Activated naive CD4-positive, alpha-beta T cell treated with anti-CD3 and anti-CD28 coated beads, Interleukin-2, amount 50 U/mL, for 24 hours (primary cell): ENCODE measurements around the gene SIN3A.
"Not testable (repeated sequence)": the region's sequence is repeated elsewhere in the genome, so short reads cannot be mapped to it uniquely, and the experiment has no call there.

Experiments used
- H3K27ac Mint-ChIP-seq: one replicate; pipeline ENCODE4 v1.8.0; 2021; ENCODE audit warnings: mild to moderate bottlenecking, mixed read lengths
- H3K27me3 Mint-ChIP-seq: one replicate; pipeline ENCODE4 v1.8.0; 2021; ENCODE audit warnings: mixed read lengths
- H3K36me3 Mint-ChIP-seq: one replicate; pipeline ENCODE4 v1.8.0; 2021; ENCODE audit warnings: mixed read lengths
- H3K4me1 Mint-ChIP-seq: one replicate; pipeline ENCODE4 v1.8.0; 2021; ENCODE audit warnings: mixed read lengths
- H3K4me3 Mint-ChIP-seq: one replicate; pipeline ENCODE4 v1.8.0; 2021; ENCODE audit warnings: mild to moderate bottlenecking, mixed read lengths
- H3K9me3 Mint-ChIP-seq: one replicate; pipeline ENCODE4 v1.8.0; 2021; ENCODE audit warnings: mixed read lengths

Gene SIN3A

DNA sequence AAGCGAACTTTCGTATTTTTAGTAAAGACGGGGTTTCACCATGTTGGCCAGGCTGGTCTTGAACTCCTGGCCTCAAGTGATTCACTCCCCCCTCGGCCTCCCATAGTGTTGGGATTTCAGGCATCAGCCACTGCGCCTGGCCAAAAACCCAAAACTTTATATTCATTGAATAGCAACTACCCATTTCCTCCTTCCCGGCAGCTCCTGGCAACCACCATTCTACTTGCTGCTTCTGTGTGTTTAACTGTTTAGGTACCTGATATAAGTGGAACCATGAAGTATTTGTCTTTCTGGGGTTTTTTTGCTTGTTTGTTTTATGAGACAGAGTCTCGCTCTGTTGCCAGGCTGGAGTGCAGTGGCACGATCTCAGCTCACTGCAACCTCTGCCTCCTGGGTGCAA, 107.5 kb downstream of the SIN3A start:
- H3K36me3 Mint-ChIP-seq, H3K27ac Mint-ChIP-seq, H3K9me3 Mint-ChIP-seq, H3K27me3 Mint-ChIP-seq, H3K4me3 Mint-ChIP-seq: not testable (repeated sequence)
- peaks cover 16% of the 10 kb centered on the region for H3K4me1 Mint-ChIP-seq

DNA sequence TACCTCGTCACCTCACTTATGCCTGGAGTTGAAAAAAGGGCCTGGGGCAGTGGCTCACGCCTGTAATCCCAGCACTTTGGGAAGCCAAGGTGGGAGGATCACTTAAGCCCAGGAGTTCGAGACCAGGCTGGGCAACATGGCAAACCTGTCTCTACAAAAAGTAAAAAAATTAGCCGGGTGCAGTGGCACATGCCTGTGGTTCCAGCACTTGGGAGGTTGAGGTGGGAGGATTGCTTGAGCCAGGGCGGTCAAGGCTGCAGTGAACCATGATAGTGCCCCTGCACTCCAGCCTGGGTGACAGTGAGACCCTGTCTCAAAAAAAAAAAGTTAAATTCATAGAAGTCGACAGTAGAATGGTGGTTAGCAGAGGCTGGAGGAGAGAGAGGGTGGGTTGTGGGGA, 109.3 kb downstream of the SIN3A start:
- H3K27me3 Mint-ChIP-seq, result no peaks in the 10 kb centered on the region
- peaks cover 3% of the 10 kb centered on the region for H3K36me3 Mint-ChIP-seq

DNA sequence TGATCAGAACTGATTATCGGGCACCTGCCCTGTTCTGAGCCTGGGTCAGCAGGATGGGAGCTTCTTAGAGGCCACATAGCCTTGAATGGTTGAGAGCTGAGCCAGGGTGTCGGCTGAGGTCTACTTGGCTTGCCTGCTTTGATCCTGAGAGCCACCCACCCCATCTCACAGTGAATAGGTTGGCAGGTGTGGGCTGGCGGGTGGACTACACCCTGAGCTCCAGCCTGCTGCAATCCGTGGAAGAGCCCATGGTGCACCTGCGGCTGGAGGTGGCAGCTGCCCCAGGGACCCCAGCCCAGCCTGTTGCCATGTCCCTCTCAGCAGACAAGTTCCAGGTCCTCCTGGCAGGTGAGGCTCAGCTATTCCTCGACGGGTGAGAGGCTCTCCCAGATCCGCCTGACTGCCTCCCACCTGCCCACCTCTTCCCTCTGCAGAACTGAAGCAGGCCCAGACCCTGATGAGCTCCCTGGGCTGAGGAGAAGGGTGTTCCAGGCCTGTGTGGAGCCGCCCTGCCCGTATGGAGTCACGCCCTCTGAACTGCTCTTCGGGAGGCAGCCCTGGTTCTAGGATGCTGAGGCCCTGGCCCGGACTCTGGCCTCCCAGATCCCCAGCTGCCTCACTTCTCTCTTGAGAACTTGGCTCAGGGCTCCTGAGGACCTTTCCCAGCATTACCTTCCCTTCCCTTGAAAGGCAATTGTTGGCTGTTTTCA, 111.8 kb downstream of the SIN3A start:
- Mint-ChIP-seq H3K4me3 (no peak overlapping the region), H3K4me1 (peaks cover 20% of the 10 kb centered on the region), H3K27ac (no peak overlapping the region), H3K27me3 (no peaks in the 10 kb centered on the region), H3K36me3 (peaks cover 3% of the 10 kb centered on the region), H3K9me3 (no peaks in the 10 kb centered on the region)

More for the DNA sequence above, 109.3 kb downstream of the SIN3A start:
- Mint-ChIP-seq H3K4me3 (no peak overlapping the region), H3K27ac (no peak overlapping the region), H3K9me3 (no peaks in the 10 kb centered on the region), H3K4me1 (peaks cover 13% of the 10 kb centered on the region)

DNA sequence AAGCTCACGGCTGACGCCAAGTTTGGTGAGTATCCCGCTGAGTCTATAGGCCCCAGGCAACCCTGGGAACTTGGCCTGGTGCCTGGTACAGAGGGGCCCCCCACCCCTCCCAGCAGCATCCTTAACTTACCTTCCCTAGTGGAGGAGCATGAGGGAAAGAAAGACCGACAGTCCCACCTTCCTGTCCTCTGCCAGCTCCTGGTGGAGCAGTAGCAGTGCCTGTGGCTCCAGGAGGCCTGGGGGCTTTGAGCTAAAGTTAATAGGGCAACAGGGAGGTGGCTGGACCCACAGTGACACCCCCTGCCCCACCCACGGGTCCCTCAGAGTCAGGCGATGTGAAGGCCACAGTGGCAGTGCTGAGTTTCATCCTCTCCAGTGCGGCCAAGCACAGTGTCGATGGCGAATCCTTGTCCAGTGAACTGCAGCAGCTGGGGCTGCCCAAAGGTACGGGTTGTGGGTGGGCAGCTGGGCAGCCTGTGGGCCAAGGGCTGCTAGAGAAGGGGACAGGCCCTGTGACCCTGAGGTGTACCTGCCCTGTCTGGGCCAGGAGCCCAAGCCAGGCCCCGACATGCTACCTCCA, 112.7 kb downstream of the SIN3A start:
- H3K27me3 Mint-ChIP-seq, result no peaks in the 10 kb centered on the region
- no peaks in the 10 kb centered on the region for H3K9me3 Mint-ChIP-seq
- peaks cover 3% of the 10 kb centered on the region for H3K36me3 Mint-ChIP-seq
- no peak overlapping the region for H3K4me3 Mint-ChIP-seq
- H3K27ac Mint-ChIP-seq, result peak overlapping the region; percentile 23
- H3K4me1 Mint-ChIP-seq, result peaks cover 20% of the 10 kb centered on the region

DNA sequence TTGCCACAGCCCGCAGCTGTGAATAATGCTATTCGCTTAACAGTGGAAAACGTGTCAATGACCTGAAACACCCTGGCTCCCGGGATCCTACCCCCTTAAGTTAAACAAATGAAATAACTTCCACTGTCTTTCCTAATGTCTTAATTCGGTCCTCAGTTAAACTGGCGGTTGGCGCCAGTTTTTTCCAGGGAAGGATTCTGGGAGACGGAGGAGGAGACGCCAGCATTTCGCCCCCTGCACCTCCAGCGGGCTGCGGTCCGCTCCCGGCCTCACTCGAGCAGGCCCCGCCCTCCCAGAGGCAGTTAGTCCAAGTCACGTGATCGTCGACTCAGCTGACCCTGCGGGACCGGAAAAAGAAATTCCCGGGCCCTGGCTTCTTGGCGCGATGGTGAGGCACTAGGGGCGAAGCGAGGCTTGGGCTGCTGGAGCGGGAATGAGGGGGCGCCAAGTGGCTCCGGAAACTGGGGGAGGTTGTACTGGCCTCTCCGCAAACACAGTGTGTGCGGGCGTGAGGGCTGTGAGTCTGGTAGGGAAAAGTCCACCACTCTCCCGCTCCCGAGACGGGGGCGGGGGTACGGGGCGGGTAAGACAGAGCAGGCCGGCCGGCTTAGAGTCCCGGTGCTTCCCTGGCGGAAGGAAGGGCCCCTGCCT, 115.7 kb downstream of the SIN3A start, which contains the start of gene COMMD4:
COMMD4 (plus strand) TSS at position 359 of the 651 bp plus-strand sequence; CDS start at position 386, 27 bp downstream.
- no peaks in the 10 kb centered on the region for H3K27me3 Mint-ChIP-seq
- peaks cover 20% of the 10 kb centered on the region for H3K4me1 Mint-ChIP-seq
- peak within 1 kb of the TSS; percentile 94 for H3K27ac Mint-ChIP-seq
- peaks cover 3% of the 10 kb centered on the region for H3K36me3 Mint-ChIP-seq
- H3K9me3 Mint-ChIP-seq, result no peaks in the 10 kb centered on the region
- peak within 1 kb of the TSS; percentile 96 for H3K4me3 Mint-ChIP-seq

DNA sequence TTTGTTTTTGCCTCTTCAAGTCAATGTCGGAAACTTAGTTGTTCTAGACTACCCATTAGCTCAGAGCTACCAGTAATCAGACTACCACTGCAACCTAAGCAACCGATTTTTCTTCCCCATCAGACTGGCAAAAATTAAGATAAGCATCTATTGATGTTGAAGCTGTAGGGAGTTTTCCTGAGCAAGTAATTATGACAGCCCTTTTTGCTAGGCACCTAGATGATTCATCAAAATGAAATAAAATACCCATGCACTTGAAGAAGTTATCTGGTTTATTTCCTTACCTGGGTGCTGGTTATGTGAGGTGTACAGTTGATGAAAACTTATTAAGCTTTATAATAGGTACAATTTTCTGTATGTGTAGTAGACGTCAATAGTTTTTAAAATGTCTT, 116.2 kb downstream of the SIN3A start:
- Mint-ChIP-seq H3K36me3 (peaks cover 3% of the 10 kb centered on the region), H3K4me3 (peak overlapping the region; percentile 96), H3K27me3 (no peaks in the 10 kb centered on the region), H3K9me3 (no peaks in the 10 kb centered on the region), H3K4me1 (peaks cover 20% of the 10 kb centered on the region), H3K27ac (peak overlapping the region; percentile 94)

DNA sequence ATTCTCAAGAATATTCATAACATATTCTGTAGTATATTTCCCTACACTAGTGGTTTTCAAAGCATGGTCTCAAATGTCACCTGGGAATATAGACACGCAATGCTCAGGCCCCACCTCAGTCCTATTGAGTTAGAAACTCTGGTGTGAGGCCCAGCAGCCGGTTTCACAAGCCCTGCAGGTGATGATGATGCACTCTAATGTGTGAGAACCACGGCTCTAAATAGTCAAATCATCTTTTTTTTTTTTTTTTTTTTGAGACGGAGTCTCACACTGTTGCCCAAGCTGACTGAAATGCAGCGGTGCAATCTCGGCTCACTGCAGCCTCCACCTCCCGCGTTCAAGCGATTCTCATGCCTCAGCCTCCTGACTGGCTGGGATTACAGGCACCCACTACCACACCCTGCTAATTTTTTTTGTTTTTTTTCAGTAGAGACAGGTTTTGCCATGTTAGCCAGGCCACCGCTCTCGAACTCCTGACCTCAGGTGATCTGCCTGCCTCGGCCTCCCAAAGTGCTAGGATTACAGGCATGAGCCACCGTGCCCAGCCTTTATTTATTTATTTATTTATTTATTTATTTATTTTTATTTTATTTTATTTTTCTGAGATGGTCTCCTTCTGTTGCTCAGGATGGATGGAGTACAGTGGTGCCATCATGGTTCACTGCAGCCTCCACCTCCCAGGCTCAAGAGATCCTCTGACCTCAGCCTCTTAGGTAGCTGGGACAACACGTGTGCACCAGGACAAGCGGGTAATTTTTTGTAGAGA, 117.7 kb downstream of the SIN3A start:
- H3K9me3 Mint-ChIP-seq, H3K27me3 Mint-ChIP-seq, H3K4me3 Mint-ChIP-seq, H3K27ac Mint-ChIP-seq, H3K36me3 Mint-ChIP-seq: not testable (repeated sequence)
- peaks cover 20% of the 10 kb centered on the region for H3K4me1 Mint-ChIP-seq

DNA sequence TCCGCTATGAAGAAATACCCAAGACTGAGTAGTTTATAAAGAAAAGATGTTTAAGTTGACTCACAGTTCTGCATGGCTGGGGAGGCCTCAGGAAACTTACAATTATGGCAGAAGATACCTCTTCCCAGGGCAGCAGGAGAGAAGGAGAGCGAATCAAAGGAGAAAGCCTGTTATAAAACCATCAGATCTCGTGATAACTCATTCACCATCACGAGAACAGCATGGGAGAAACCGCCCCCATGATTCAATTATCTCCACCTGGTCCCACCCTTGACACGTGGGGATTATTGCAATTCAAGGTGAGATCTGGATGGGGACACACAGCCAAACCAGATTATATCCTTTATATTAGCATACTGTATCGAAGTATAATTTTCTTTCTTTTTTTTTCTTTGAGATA, 119.4 kb downstream of the SIN3A start:
- H3K27me3 Mint-ChIP-seq, H3K4me3 Mint-ChIP-seq, H3K9me3 Mint-ChIP-seq, H3K36me3 Mint-ChIP-seq: not testable (repeated sequence)
- peak overlapping the region; percentile 14 for H3K27ac Mint-ChIP-seq
- peaks cover 20% of the 10 kb centered on the region for H3K4me1 Mint-ChIP-seq

DNA sequence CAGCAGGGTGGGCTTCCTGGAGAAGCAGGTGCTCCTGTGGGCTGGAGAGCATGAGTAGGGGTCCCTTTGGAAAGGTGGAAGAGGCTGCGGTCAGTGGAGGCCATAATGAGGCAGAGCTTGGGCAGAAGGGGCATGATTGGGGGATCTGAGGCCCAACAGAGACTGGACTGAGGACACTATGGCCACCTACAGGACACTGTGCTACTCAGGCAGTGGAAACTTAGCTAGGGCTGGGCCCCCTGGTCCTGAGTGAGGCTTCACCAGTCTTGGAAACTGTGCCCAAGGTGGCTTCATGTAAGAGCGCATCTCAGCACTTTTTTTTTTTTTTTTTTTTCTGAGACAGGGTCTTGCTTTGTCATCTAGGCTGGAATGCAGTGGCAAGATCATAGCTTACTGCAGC, 121.9 kb downstream of the SIN3A start:
- Mint-ChIP-seq H3K36me3 (no peaks in the 10 kb centered on the region), H3K4me3 (no peak overlapping the region), H3K9me3 (no peaks in the 10 kb centered on the region), H3K27me3 (no peaks in the 10 kb centered on the region), H3K27ac (no peak overlapping the region), H3K4me1 (no peaks in the 10 kb centered on the region)

DNA sequence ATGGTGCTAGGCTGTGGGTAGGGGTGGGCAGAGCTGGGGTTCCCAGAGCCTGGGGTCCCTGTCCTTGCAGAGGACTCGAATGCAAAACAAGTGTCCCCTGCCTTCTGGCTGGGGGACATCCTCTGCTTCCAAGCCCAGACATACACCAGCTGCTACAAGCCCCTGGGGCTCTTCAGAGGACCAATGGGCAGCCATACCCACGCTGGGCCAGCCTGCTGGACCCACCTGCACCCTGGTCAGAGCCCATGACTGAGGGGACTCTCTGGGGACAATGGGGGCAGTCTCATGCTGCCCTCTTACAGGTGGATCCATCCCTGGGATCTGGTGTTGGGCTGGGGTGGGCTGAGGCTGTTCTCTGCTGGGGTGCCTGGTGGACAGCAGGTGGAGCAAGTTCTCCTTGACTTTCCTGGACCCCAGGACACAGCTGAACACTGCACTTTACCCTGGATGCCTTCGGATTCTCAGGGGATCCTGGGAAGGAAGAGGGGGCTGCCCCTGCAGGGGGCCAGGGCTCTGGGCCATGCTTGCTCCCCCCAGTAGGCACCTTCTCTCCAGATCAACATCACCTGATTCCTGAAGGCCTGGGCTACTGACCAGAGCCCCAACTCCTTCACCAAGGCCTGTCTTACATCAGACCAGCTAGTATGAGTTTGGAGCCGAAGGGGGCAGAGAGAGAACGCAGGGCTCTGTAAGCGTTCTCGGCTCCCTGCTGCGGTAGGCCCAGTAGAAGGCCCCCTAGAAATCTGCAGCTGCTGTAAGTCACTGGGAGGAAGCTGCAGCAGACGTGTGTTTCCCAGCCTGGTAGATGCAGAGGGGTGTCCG, 122.8 kb downstream of the SIN3A start:
- Mint-ChIP-seq H3K27ac (no peak overlapping the region), H3K9me3 (no peaks in the 10 kb centered on the region), H3K36me3 (no peaks in the 10 kb centered on the region), H3K27me3 (no peaks in the 10 kb centered on the region), H3K4me3 (no peak overlapping the region), H3K4me1 (no peaks in the 10 kb centered on the region)

DNA sequence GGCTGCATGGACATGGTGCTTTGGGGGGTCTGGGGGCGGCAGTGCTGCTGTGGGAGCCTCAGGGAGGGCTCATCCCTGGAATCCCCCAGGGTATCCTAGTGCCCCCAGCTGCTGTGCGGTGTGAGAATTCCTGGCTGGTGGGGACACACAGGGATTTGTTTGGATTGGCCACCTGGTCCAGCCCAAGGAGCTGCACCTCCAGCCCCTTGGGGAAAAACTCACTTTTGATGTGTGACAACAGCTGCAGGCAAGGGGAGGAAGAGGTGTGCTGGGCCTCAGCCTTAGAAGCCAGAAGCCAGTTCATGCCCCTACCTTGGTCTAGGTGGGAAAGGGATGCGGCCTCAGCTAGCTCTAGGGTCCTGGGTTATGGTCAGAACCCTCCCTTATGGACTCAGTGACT, 124.0 kb downstream of the SIN3A start:
- Mint-ChIP-seq H3K9me3 (no peaks in the 10 kb centered on the region), H3K27ac (no peak overlapping the region), H3K36me3 (no peaks in the 10 kb centered on the region), H3K4me3 (no peak overlapping the region), H3K27me3 (no peaks in the 10 kb centered on the region), H3K4me1 (no peaks in the 10 kb centered on the region)

DNA sequence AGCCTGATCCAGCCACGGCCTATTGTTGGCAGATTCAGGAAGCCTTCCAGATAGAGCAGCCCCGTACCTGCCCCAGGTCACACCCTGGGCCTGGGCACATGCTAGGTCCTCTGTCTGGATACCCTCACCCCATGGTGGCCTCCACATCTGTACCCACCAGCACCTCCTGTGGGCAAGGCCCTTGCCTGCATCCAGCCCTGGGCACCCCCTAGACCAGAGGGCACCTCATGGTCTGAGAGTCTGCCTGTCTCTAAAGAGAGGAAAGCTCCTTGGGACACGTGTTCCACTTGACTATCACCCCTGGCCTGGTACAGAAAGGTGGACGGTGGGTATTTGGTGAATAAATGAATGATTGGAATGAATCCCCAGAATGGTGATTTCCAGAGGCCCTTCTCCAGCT, 124.5 kb downstream of the SIN3A start:
- H3K27me3 Mint-ChIP-seq, result no peaks in the 10 kb centered on the region
- no peak overlapping the region for H3K4me3 Mint-ChIP-seq
- H3K9me3 Mint-ChIP-seq, result no peaks in the 10 kb centered on the region
- H3K36me3 Mint-ChIP-seq, result no peaks in the 10 kb centered on the region
- no peaks in the 10 kb centered on the region for H3K4me1 Mint-ChIP-seq
- no peak overlapping the region for H3K27ac Mint-ChIP-seq

DNA sequence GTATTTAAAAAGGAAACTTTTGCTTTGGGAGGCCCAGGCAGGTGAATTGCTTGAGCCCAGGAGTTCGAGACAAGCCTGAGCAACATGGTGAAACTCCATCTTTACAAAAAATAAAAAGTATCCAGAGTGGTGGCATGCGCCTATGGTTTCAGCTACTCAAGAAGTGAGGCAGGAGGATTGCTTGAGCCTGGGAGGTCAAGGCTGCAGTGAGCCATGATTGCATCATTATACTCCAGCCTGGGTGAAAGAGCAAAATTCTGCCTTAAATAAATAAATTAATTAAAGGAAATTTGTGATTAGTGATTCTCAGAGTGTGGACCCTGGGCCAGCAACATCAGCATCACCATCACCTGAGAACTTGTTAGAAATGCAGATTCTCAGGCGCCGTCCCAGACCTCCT, 125.6 kb downstream of the SIN3A start:
- Mint-ChIP-seq H3K9me3 (no peaks in the 10 kb centered on the region), H3K27ac (no peak overlapping the region), H3K27me3 (no peaks in the 10 kb centered on the region), H3K36me3 (no peaks in the 10 kb centered on the region), H3K4me3 (no peak overlapping the region), H3K4me1 (no peaks in the 10 kb centered on the region)

DNA sequence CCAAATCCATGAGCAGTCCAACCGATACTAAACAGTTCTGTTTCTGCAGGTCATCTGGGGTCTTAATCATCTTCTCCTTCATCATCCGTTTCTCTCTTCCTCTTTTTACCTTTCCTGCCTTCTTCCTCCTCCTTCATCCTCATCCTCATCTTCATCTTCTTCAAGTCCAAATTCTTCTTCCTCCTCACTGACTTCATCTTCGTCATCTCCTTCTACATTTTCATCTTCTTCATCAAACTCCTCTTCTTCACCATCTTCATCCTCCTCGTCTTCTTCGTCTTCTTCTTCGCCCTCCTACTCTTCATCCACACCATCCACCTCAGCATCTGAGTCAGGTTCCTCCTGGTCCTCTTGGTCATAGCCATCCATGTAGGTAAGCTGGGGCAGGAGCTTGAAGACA, 129.8 kb downstream of the SIN3A start:
- Mint-ChIP-seq H3K36me3 (no peaks in the 10 kb centered on the region), H3K27ac (no peak overlapping the region), H3K4me1 (no peaks in the 10 kb centered on the region), H3K9me3 (no peaks in the 10 kb centered on the region), H3K27me3 (no peaks in the 10 kb centered on the region), H3K4me3 (no peak overlapping the region)
